Measurements from ENCODE around the gene FOXP4.

GRCh38 chr6:41519745-41520699 lies 26.2 kb upstream of the FOXP4 start:
- TF ChIP-seq EP300 (IDR thresholded peaks at IDR 0.05) (no peak), CTCF (IDR thresholded peaks at IDR 0.05) (no peak), POLR2AphosphoS5 (IDR thresholded peaks at IDR 0.05) (no peak)

Data from sigmoid colon (tissue), 4 donors.